Ovary (tissue), 9 donors: ENCODE results near the gene MEGF6. TPM values are rescaled to one million over a fixed set of nuclear protein-coding genes. Genes with fewer than 3 reads are reported as not detected.

ENCODE experiments used
- DNase-seq, 5 donors: peaks; one replicate each; pipeline ENCODE4 v3.0.0-alpha.2; 2019 to 2020
- H3K27ac ChIP-seq, 2 donors: fragments of 200-600 bp; one replicate each; pipeline versions ENCODE4 v1.5.1 to v1.8.0; 2019 to 2022
- H3K27me3 ChIP-seq: fragments of 200-600 bp; one replicate; pipeline ENCODE4 v1.8.0; 2022
- H3K36me3 ChIP-seq: fragments of 200-600 bp; sonication (generic); one replicate; pipeline ENCODE4 v1.5.1; 2019
- H3K4me1 ChIP-seq: one replicate; pipeline ENCODE4 v1.8.1; 2013; ENCODE audit warnings: mild to moderate bottlenecking, moderate library complexity; ENCODE audit not compliant: insufficient read depth
- H3K4me3 ChIP-seq: fragments of 200-600 bp; sonication (generic); one replicate; pipeline ENCODE4 v1.5.1; 2017
- H3K9me3 ChIP-seq, 2 donors: fragments of 200-600 bp in 1 of 2; sonication (generic) in 1 of 2; one replicate each; pipeline versions ENCODE4 v1.5.1 to v1.8.1; 2013 to 2019; ENCODE audit warnings: mild to moderate bottlenecking in 1 of 2, moderate library complexity in 1 of 2
- CTCF ChIP-seq, 3 donors: fragments of 450-650 bp in 2 of 3; fragments of 200-600 bp in 1 of 3; IDR thresholded peaks; one replicate each; pipeline versions ENCODE4 v1.5.1 to v1.8.0; 2016 to 2022; ENCODE audit warnings: antibody characterized with exemption in 3 of 3, mild to moderate bottlenecking in 1 of 3
- EP300 ChIP-seq: sonication (generic); formaldehyde crosslinking; IDR thresholded peaks from one replicate; pipeline ENCODE4 v1.6.1; 2017; ENCODE audit warnings: antibody characterized with exemption
- POLR2A ChIP-seq: fragments of 450-650 bp; IDR thresholded peaks from one replicate; pipeline ENCODE4 v1.6.1; 2017; ENCODE audit warnings: antibody characterized with exemption, mild to moderate bottlenecking, moderate library complexity
- WGBS, 3 donors: extraction: QIAGEN DNeasy Blood & Tissue Kit in 1 of 3; methylation state at CpG; one replicate each; pipeline versions ENCODE4 v1.1.5 to v1.1.7; 2013 to 2017; 5-methylcytosine and 5-hydroxymethylcytosine counted together
- intact Hi-C, 4 donors: fragments of 100-400 bp; cut with DNase I; formaldehyde crosslinking; loops; one replicate each; pipeline versions ENCODE4 v1.11.0 to v1.15.1; 2022 to 2023
- polyA plus RNA-seq, 2 donors: library from polyadenylated mRNA; stranded (reverse); fragments of 200-250 nt in 1 of 2; fragments of 350-450 nt in 1 of 2; fragmentation: Illumina TruSeq in 1 of 2; extraction: RNeasy Lipid Tissue Mini Kit (QIAGEN cat#74804) in 1 of 2; gene quantifications; one replicate each; pipeline ENCODE4 v1.2.3, GENCODE V29; 2013 to 2014
- total RNA-seq, 7 donors: library from RNA; depleted of rRNA in 2 of 7; stranded (reverse); fragments of >200 nt in 2 of 7; fragmentation: NEBNext Ultra II Directional in 3 of 7; extraction: Animal tissue kit (Norgen Biotek cat#: 25700) in 3 of 7; gene quantifications; one replicate each; pipeline versions ENCODE4 v1.1.0 to v1.2.4, GENCODE V29; 2016 to 2023
- donor health status: DM: no; HTN: no; CAD: no; lungs with moderate emphysema.
- donor health status: DM: no; HTN: no; CAD: no.
- donor health status: Bipolar disorder and iron deficiency.
- donor health status: DM: yes; HTN: yes; CAD: no.
- donor health status: DM: no; HTN: no; CAD: no.
- donor health status: DM: yes; HTN: yes; CAD: no.

MEGF6 gene
- total and polyA plus RNA-seq, 9 donors = 0.10 to 117 (median 12.5) TPM

GRCh38 chr1:3479511-3480368, 131.6 kb downstream of the MEGF6 start:
- TF ChIP-seq POLR2A = no peak
- TF ChIP-seq CTCF (IDR thresholded peaks at IDR 0.05) = no peak
- WGBS, 3 donors = 62 to 70% (median 68%) methylated on average over 29 to 30 of the region's 30 CpGs
- no peak overlapping the region for H3K27ac ChIP-seq

GRCh38 chr1:3478187-3478586, 133.1 kb downstream of the MEGF6 start:
- Histone ChIP-seq H3K27ac (no peak overlapping the region), H3K4me1 (no peaks in the 10 kb centered on the region), H3K27me3 (no peaks in the 10 kb centered on the region), H3K9me3 (no peaks in the 10 kb centered on the region), H3K36me3 (no peaks in the 10 kb centered on the region), H3K4me3 (no peak overlapping the region)
- TF ChIP-seq CTCF (IDR thresholded peaks at IDR 0.05) (no peak), POLR2A (no peak), EP300 (no peak)
- intact Hi-C loops = no loop called here
- DNase-seq = no peak
- WGBS, 3 donors = 70 to 79% (median 76%) methylated on average over 23 to 24 of the region's 24 CpGs

More at GRCh38 chr1:3479511-3480368, 131.6 kb downstream of the MEGF6 start:
- DNase-seq = no peak
- no peaks in the 10 kb centered on the region for H3K27me3 ChIP-seq
- intact Hi-C loops = no loop called here
- H3K4me1 ChIP-seq = no peaks in the 10 kb centered on the region
- H3K4me3 ChIP-seq = no peak overlapping the region
- no peaks in the 10 kb centered on the region for H3K9me3 ChIP-seq
- no peaks in the 10 kb centered on the region for H3K36me3 ChIP-seq

- Histone ChIP-seq H3K9me3 (no peaks in the 10 kb centered on the region), H3K4me3 (no peak overlapping the region), H3K4me1 (no peaks in the 10 kb centered on the region), H3K27ac (no peak overlapping the region), H3K27me3 (no peaks in the 10 kb centered on the region), H3K36me3 (no peaks in the 10 kb centered on the region)
- WGBS, 3 donors = 65 to 74% (median 68%) methylated on average over 22 to 28 of the region's 28 CpGs
- intact Hi-C loops = no loop called here
- no peak for TF ChIP-seq POLR2A
- no peak for TF ChIP-seq CTCF (IDR thresholded peaks at IDR 0.05)
- TF ChIP-seq EP300 = no peak
- no peak for DNase-seq
Observed at GRCh38 chr1:3477241-3477995, 133.9 kb downstream of the MEGF6 start.

GRCh38 chr1:3476666-3477065, 134.6 kb downstream of the MEGF6 start:
- Histone ChIP-seq H3K4me1 (peaks cover 4% of the 10 kb centered on the region), H3K36me3 (no peaks in the 10 kb centered on the region), H3K9me3 (no peaks in the 10 kb centered on the region), H3K27ac (no peak overlapping the region), H3K27me3 (no peaks in the 10 kb centered on the region), H3K4me3 (no peak overlapping the region)
- TF ChIP-seq CTCF (IDR thresholded peaks at IDR 0.05) (no peak), EP300 (no peak), POLR2A (no peak)
- DNase-seq = no peak
- 88 to 89% (median 89%) methylated on average over 16 of the region's 16 CpGs for WGBS, 3 donors
- intact Hi-C loops = no loop called here
